ENCODE measurements around the gene ESYT3. TPM values are rescaled to one million over a fixed set of nuclear protein-coding genes. Genes with fewer than 3 reads are reported as not detected.

ESYT3 gene
- polyA plus RNA-seq, 1 experiment = 0.01 TPM

GRCh38 chr3:138435840-138436239 lies 1.4 kb downstream of the ESYT3 start:
- Histone ChIP-seq H3K27ac (ENCODE audit: low read depth, low read length) (no peak overlapping the region), H3K9me3 (ENCODE audit: control insufficient read depth, insufficient read depth, low read length) (peaks cover 11% of the 10 kb centered on the region), H3K27me3 (ENCODE audit: control insufficient read depth, insufficient read depth, low read length) (peaks cover 67% of the 10 kb centered on the region), H3K4me3 (ENCODE audit: low read depth, low read length) (no peak overlapping the region)
- ChIA-PET CTCF (interaction anchor here (0.6 to 1.9 kb wide), 3 partner anchors 18 to 43 kb away, joined by 3 to 10 read pairs (median 4); no protein-coding TSS in a partner anchor), POLR2A (interaction anchor here (0.6 kb wide), 1 partner anchor 251 kb away, joined by 7 read pairs; no protein-coding TSS in a partner anchor)
- no peak for TF ChIP-seq CTCF (IDR thresholded peaks at IDR 0.05; ENCODE audit: low read depth, low read length)
- DNase-seq (ENCODE audit: low read depth, low spot score) = no peak

DNA sequence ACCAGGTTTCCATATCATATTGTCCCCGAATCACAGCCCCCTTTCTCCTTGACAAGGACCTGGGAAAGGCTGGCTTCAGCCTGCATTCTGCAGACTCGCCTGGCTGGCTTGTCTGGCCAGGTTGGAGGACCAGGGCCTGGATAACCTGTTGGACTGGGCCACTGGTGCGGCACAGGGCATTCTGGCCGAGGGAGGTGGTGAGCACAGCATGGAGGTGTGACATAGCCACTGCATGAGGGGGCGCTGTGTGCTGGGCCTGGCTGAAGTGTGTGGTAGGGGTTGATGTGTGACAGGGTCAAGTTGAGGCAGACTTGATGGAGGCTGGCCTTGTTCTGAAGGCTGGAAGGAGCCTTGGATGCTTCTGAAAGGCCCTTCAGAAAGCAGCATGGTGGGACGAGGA lies 2.9 kb downstream of the ESYT3 start:
- TF ChIP-seq CTCF (IDR thresholded peaks at IDR 0.05; ENCODE audit: low read depth, low read length) = no peak
- peaks cover 62% of the 10 kb centered on the region for H3K27me3 ChIP-seq (ENCODE audit: control insufficient read depth, insufficient read depth, low read length)
- ChIA-PET CTCF (interaction anchor here (1.0 to 1.5 kb wide), 2 partner anchors 20 to 485 kb away, joined by 3 to 4 read pairs; no protein-coding TSS in a partner anchor), POLR2A (no interaction called here)
- DNase-seq (ENCODE audit: low read depth, low spot score) = no peak
- H3K9me3 ChIP-seq (ENCODE audit: control insufficient read depth, insufficient read depth, low read length) = peaks cover 11% of the 10 kb centered on the region
- no peak overlapping the region for H3K27ac ChIP-seq (ENCODE audit: low read depth, low read length)
- H3K4me3 ChIP-seq (ENCODE audit: low read depth, low read length) = no peak overlapping the region

GRCh38 chr3:138438896-138439295 lies 4.5 kb downstream of the ESYT3 start:
- no peak overlapping the region for H3K4me3 ChIP-seq (ENCODE audit: low read depth, low read length)
- H3K27ac ChIP-seq (ENCODE audit: low read depth, low read length) = no peak overlapping the region
- TF ChIP-seq CTCF (IDR thresholded peaks at IDR 0.05; ENCODE audit: low read depth, low read length) = no peak
- peaks cover 54% of the 10 kb centered on the region for H3K27me3 ChIP-seq (ENCODE audit: control insufficient read depth, insufficient read depth, low read length)
- H3K9me3 ChIP-seq (ENCODE audit: control insufficient read depth, insufficient read depth, low read length) = peaks cover 8% of the 10 kb centered on the region
- ChIA-PET POLR2A (no interaction called here), CTCF (interaction anchor here (3.1 kb wide), 1 partner anchor 21 kb away, joined by 19 read pairs; no protein-coding TSS in a partner anchor)
- no peak for DNase-seq (ENCODE audit: low read depth, low spot score)

- Histone ChIP-seq H3K27me3 (ENCODE audit: control insufficient read depth, insufficient read depth, low read length) (peaks cover 46% of the 10 kb centered on the region), H3K4me3 (ENCODE audit: low read depth, low read length) (no peak overlapping the region), H3K27ac (ENCODE audit: low read depth, low read length) (no peak overlapping the region), H3K9me3 (ENCODE audit: control insufficient read depth, insufficient read depth, low read length) (peaks cover 3% of the 10 kb centered on the region; the same call in 1 of the 2 replicates)
- DNase-seq (ENCODE audit: low read depth, low spot score) = no peak
- TF ChIP-seq CTCF (IDR thresholded peaks at IDR 0.05; ENCODE audit: low read depth, low read length) = no peak
- ChIA-PET CTCF (interaction anchor here (1.2 to 3.1 kb wide), 2 partner anchors 21 to 484 kb away, joined by 3 to 19 read pairs; no protein-coding TSS in a partner anchor), POLR2A (no interaction called here)
Measured at GRCh38 chr3:138439646-138440045, 5.2 kb downstream of the ESYT3 start.

DNA sequence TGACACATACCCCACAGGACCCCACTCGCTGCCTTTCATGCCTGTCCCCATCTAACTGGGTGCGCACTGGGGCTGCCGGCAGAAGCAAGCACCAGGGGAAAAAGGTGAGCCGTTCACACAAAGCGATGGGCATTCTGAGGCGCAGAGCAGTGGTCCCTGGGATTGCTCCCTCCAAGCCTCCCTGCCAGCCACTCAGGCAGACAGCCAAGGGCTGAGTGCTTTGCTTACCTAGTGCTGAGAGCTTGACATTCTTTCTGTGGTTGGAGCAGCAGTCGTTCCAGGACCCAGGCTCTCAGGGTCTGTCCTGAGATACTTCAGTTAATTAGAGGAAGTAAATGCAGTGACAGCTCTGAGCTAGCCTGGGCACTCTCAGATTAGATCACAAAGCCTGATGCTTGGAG lies 5.7 kb downstream of the ESYT3 start:
- ChIA-PET CTCF (interaction anchor here (1.2 to 3.1 kb wide), 2 partner anchors 22 to 483 kb away, joined by 3 to 19 read pairs; no protein-coding TSS in a partner anchor), POLR2A (no interaction called here)
- Histone ChIP-seq H3K4me3 (ENCODE audit: low read depth, low read length) (no peak overlapping the region), H3K27ac (ENCODE audit: low read depth, low read length) (no peak overlapping the region), H3K9me3 (ENCODE audit: control insufficient read depth, insufficient read depth, low read length) (peaks cover 3% of the 10 kb centered on the region; the same call in 1 of the 2 replicates), H3K27me3 (ENCODE audit: control insufficient read depth, insufficient read depth, low read length) (peaks cover 42% of the 10 kb centered on the region)
- no peak for TF ChIP-seq CTCF (IDR thresholded peaks at IDR 0.05; ENCODE audit: low read depth, low read length)
- no peak for DNase-seq (ENCODE audit: low read depth, low spot score)
